Activated T-helper 17 cell treated with anti-CD3 and anti-CD28 coated beads, Interleukin-2, amount 50 U/mL, for 72 hours (primary cell): ENCODE data around the gene MKNK1. TPM values are rescaled to one million over a fixed set of nuclear protein-coding genes. Genes with fewer than 3 reads are reported as not detected.

ENCODE experiments used
- ATAC-seq: fragments of 150-1000 bp; cut with Tn5 transposase; replicated peaks from 2 replicates; pipeline ENCODE4 v1.10.0; 2021; ENCODE audit warnings: mild to moderate bottlenecking, moderate library complexity
- H3K27ac Mint-ChIP-seq: one replicate; pipeline ENCODE4 v1.8.0; 2022; ENCODE audit warnings: mixed read lengths
- H3K27me3 Mint-ChIP-seq: one replicate; pipeline ENCODE4 v1.8.0; 2022; ENCODE audit warnings: mixed read lengths
- H3K36me3 Mint-ChIP-seq: one replicate; pipeline ENCODE4 v1.8.0; 2022; ENCODE audit warnings: low read depth, mild to moderate bottlenecking, mixed read lengths
- H3K4me1 Mint-ChIP-seq: one replicate; pipeline ENCODE4 v1.8.0; 2022; ENCODE audit warnings: mixed read lengths
- H3K4me3 Mint-ChIP-seq: one replicate; pipeline ENCODE4 v1.8.0; 2022; ENCODE audit warnings: mild to moderate bottlenecking, mixed read lengths
- H3K9me3 Mint-ChIP-seq: one replicate; pipeline ENCODE4 v1.8.0; 2022; ENCODE audit warnings: mixed read lengths
- total RNA-seq, 2 donors: library from RNA; stranded (reverse); gene quantifications; one replicate each; pipeline ENCODE4 v1.2.3, GENCODE V29; 2022

MKNK1 gene
- total RNA-seq, 2 donors from 2014 or later: 59.2 to 83.7 TPM

- peaks cover 5% of the 10 kb centered on the region for H3K4me1 Mint-ChIP-seq
- H3K36me3 Mint-ChIP-seq: no peaks in the 10 kb centered on the region
- no peaks in the 10 kb centered on the region for H3K9me3 Mint-ChIP-seq
- H3K4me3 Mint-ChIP-seq: no peak overlapping the region
- H3K27me3 Mint-ChIP-seq: peaks cover 8% of the 10 kb centered on the region
- ATAC-seq: no peak
- H3K27ac Mint-ChIP-seq: no peak overlapping the region
Measured at GRCh38 chr1:46538147-46538546, 65.9 kb downstream of the MKNK1 start.

- no peaks in the 10 kb centered on the region for H3K36me3 Mint-ChIP-seq
Measured at GRCh38 chr1:46537651-46538050, 66.4 kb downstream of the MKNK1 start.

GRCh38 chr1:46536527-46536926 lies 67.5 kb downstream of the MKNK1 start:
- Mint-ChIP-seq H3K27ac (no peak overlapping the region), H3K36me3 (no peaks in the 10 kb centered on the region), H3K4me3 (no peak overlapping the region), H3K4me1 (peaks cover 5% of the 10 kb centered on the region), H3K9me3 (no peaks in the 10 kb centered on the region), H3K27me3 (no peaks in the 10 kb centered on the region)
- ATAC-seq: no peak

More at GRCh38 chr1:46537651-46538050, 66.4 kb downstream of the MKNK1 start:
- Mint-ChIP-seq H3K4me3 (no peak overlapping the region), H3K27me3 (peaks cover 4% of the 10 kb centered on the region), H3K9me3 (no peaks in the 10 kb centered on the region), H3K27ac (no peak overlapping the region), H3K4me1 (peaks cover 5% of the 10 kb centered on the region)
- ATAC-seq: no peak

GRCh38 chr1:46535063-46535462 lies 69.0 kb downstream of the MKNK1 start:
- ATAC-seq: peak; percentile 53
- Mint-ChIP-seq H3K4me1 (peaks cover 5% of the 10 kb centered on the region), H3K4me3 (no peak overlapping the region), H3K27me3 (no peaks in the 10 kb centered on the region), H3K9me3 (no peaks in the 10 kb centered on the region), H3K27ac (no peak overlapping the region), H3K36me3 (no peaks in the 10 kb centered on the region)

GRCh38 chr1:46533179-46533864 lies 70.7 kb downstream of the MKNK1 start:
- H3K4me3 Mint-ChIP-seq: peak overlapping the region; percentile 72
- peaks cover 14% of the 10 kb centered on the region for H3K4me1 Mint-ChIP-seq
- H3K27ac Mint-ChIP-seq: peak overlapping the region; percentile 51
- H3K36me3 Mint-ChIP-seq: no peaks in the 10 kb centered on the region
- H3K9me3 Mint-ChIP-seq: no peaks in the 10 kb centered on the region
- peaks cover 11% of the 10 kb centered on the region for H3K27me3 Mint-ChIP-seq
- ATAC-seq: peak; percentile 58

GRCh38 chr1:46532498-46533178 lies 71.4 kb downstream of the MKNK1 start:
- H3K27me3 Mint-ChIP-seq: peaks cover 15% of the 10 kb centered on the region
- peak; percentile 79 for ATAC-seq
- H3K9me3 Mint-ChIP-seq: no peaks in the 10 kb centered on the region
- H3K36me3 Mint-ChIP-seq: no peaks in the 10 kb centered on the region
- H3K4me1 Mint-ChIP-seq: peaks cover 14% of the 10 kb centered on the region
- H3K4me3 Mint-ChIP-seq: no peak overlapping the region
- H3K27ac Mint-ChIP-seq: no peak overlapping the region

- H3K36me3 Mint-ChIP-seq: no peaks in the 10 kb centered on the region
- H3K9me3 Mint-ChIP-seq: no peaks in the 10 kb centered on the region
- H3K4me1 Mint-ChIP-seq: peaks cover 14% of the 10 kb centered on the region
- ATAC-seq: peak; percentile 6
- H3K27me3 Mint-ChIP-seq: peaks cover 17% of the 10 kb centered on the region
- no peak overlapping the region for H3K4me3 Mint-ChIP-seq
- no peak overlapping the region for H3K27ac Mint-ChIP-seq
Measured at GRCh38 chr1:46532095-46532494, 72.0 kb downstream of the MKNK1 start.

- no peak for ATAC-seq
- Mint-ChIP-seq H3K9me3 (no peaks in the 10 kb centered on the region), H3K27me3 (peaks cover 21% of the 10 kb centered on the region), H3K4me3 (no peak overlapping the region), H3K36me3 (no peaks in the 10 kb centered on the region), H3K4me1 (peaks cover 14% of the 10 kb centered on the region), H3K27ac (peak overlapping the region; percentile 43)
Measured at GRCh38 chr1:46530791-46531409, 73.2 kb downstream of the MKNK1 start.

- ATAC-seq: no peak
- H3K4me1 Mint-ChIP-seq: peaks cover 14% of the 10 kb centered on the region
- peak overlapping the region; percentile 43 for H3K27ac Mint-ChIP-seq
- H3K36me3 Mint-ChIP-seq: no peaks in the 10 kb centered on the region
- H3K4me3 Mint-ChIP-seq: no peak overlapping the region
- peaks cover 23% of the 10 kb centered on the region for H3K27me3 Mint-ChIP-seq
- no peaks in the 10 kb centered on the region for H3K9me3 Mint-ChIP-seq
Measured at GRCh38 chr1:46530311-46530710, 73.8 kb downstream of the MKNK1 start.

- peak overlapping the region; percentile 14 for H3K27ac Mint-ChIP-seq
Measured at GRCh38 chr1:46529031-46529630, 74.9 kb downstream of the MKNK1 start.

GRCh38 chr1:46528297-46528955 lies 75.6 kb downstream of the MKNK1 start:
- H3K27me3 Mint-ChIP-seq: peaks cover 27% of the 10 kb centered on the region
- no peaks in the 10 kb centered on the region for H3K36me3 Mint-ChIP-seq
- no peak for ATAC-seq
- H3K27ac Mint-ChIP-seq: peak overlapping the region; percentile 14
- no peaks in the 10 kb centered on the region for H3K9me3 Mint-ChIP-seq
- peaks cover 9% of the 10 kb centered on the region for H3K4me1 Mint-ChIP-seq
- peak overlapping the region; percentile 23 for H3K4me3 Mint-ChIP-seq

More at GRCh38 chr1:46529031-46529630, 74.9 kb downstream of the MKNK1 start:
- Mint-ChIP-seq H3K4me1 (peaks cover 14% of the 10 kb centered on the region), H3K4me3 (peak overlapping the region; percentile 23), H3K27me3 (peaks cover 27% of the 10 kb centered on the region), H3K36me3 (no peaks in the 10 kb centered on the region), H3K9me3 (no peaks in the 10 kb centered on the region)
- ATAC-seq: peak; percentile 57

- Mint-ChIP-seq H3K27me3 (peaks cover 27% of the 10 kb centered on the region), H3K9me3 (no peaks in the 10 kb centered on the region), H3K36me3 (no peaks in the 10 kb centered on the region), H3K27ac (peak overlapping the region; percentile 14), H3K4me3 (no peak overlapping the region), H3K4me1 (peaks cover 10% of the 10 kb centered on the region)
- ATAC-seq: peak; percentile 74
Measured at GRCh38 chr1:46527474-46528296, 76.4 kb downstream of the MKNK1 start.

- Mint-ChIP-seq H3K4me3 (no peak overlapping the region), H3K27ac (no peak overlapping the region)
Measured at GRCh38 chr1:46526691-46527291, 77.3 kb downstream of the MKNK1 start.

More at GRCh38 chr1:46526691-46527291, 77.3 kb downstream of the MKNK1 start:
- no peaks in the 10 kb centered on the region for H3K36me3 Mint-ChIP-seq
- ATAC-seq: no peak
- H3K9me3 Mint-ChIP-seq: no peaks in the 10 kb centered on the region
- peaks cover 19% of the 10 kb centered on the region for H3K4me1 Mint-ChIP-seq
- H3K27me3 Mint-ChIP-seq: peaks cover 27% of the 10 kb centered on the region
